GM18873 (cell line): ENCODE measurements around the gene STXBP4.

Experiments used
- ATAC-seq: cut with Tn5 transposase; IDR thresholded peaks from one replicate; pipeline ENCODE4 v1.9.1; 2021; ENCODE audit warnings: mild to moderate bottlenecking, moderate library complexity, moderate number of reproducible peaks; ENCODE audit not compliant: unreplicated experiment, low FRiP score

Gene STXBP4

DNA sequence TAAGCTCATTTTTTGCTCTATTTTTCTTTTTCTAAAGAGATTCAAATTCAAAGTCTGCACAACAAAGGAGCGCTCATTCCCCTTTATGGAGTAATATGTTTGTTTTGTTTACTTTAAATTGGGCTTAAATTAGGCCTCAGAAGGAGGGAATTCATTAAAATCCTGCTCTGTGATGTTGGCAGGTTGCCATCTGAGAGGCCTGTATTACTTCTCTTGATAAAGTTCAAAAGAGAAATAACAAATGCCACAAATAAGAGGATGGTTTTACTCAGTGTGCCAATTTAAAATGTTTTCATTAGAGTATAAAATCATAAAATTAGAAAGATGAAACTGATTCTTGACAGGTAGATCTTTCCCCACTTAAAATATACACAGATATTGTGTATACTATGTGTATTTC is 241.7 kb downstream of the STXBP4 start:
- no peak for ATAC-seq

GRCh38 chr17:55212880-55213279 is 244.3 kb downstream of the STXBP4 start:
- no peak for ATAC-seq

DNA sequence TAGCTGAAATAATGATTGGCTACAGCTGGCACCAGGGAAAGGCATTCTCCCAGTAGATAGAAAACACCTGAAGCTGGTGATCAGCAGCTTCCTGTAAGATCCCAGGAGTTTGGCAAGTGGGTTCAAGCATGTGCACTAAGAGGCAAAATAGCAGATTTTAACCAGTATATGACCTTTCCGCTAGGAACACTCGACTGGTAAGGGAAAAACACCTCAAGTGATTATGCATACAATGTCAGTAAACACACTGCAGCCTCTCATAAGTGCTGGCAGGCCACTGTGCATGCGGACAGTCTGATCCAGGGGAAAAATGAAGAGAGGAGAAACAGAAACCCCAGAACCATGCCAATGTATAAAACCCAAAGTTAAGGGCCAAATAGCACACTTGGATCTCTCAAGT is 247.1 kb downstream of the STXBP4 start:
- no peak for ATAC-seq

- ATAC-seq: no peak
These were observed 248.3 kb downstream of the STXBP4 start for GRCh38 chr17:55216888-55217287.

DNA sequence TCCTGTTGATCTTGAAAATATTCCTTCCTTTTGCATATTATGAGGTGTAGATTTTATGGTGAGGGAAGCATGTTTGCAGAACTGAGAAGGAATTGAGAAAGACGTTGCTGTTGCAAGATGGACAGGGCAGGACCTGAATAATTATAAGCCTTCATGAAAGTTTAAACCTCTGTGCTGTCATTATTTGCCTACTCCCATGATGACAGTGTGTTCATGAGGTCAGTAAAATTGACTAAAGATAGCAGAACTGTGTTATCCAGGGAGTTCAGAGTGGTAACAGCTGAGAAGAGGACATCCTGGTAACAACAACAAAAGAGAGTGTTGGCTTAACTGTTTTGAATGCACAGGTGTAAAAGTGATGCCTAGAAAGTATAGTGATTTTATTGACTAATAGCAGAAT is 250.9 kb downstream of the STXBP4 start:
- ATAC-seq: no peak

GRCh38 chr17:55219934-55220333 is 251.4 kb downstream of the STXBP4 start:
- no peak for ATAC-seq
